Transverse colon (tissue), 4 donors: Measurements from ENCODE around the gene CAND1. TPM values are rescaled to one million over a fixed set of nuclear protein-coding genes. Genes with fewer than 3 reads are reported as not detected.

Experiments used
- DNase-seq: peaks from one replicate; pipeline ENCODE4 v3.0.0-alpha.2; 2019
- H3K27ac ChIP-seq, 4 donors: fragments of 200-600 bp; sonication (generic); 2 replicates each; pipeline ENCODE4 v1.5.1; 2016 to 2018; ENCODE audit warnings: inconsistent platforms in 4 of 4
- H3K27me3 ChIP-seq: fragments of 200-600 bp; sonication (generic); 2 replicates; pipeline ENCODE4 v1.5.1; 2017; ENCODE audit warnings: inconsistent platforms
- H3K36me3 ChIP-seq, 4 donors: fragments of 200-600 bp; sonication (generic); 2 replicates each; pipeline ENCODE4 v1.5.1; 2017 to 2019; ENCODE audit warnings: inconsistent platforms in 4 of 4
- H3K4me1 ChIP-seq, 4 donors: fragments of 200-600 bp; sonication (generic); 2 replicates each; pipeline ENCODE4 v1.5.1; 2017 to 2020; ENCODE audit warnings: inconsistent platforms in 4 of 4
- H3K4me3 ChIP-seq, 4 donors: fragments of 200-600 bp; sonication (generic); 1 replicate in 1 of 4; 2 replicates in 3 of 4; pipeline versions ENCODE4 v1.5.1 to v1.6.1; 2017 to 2019; ENCODE audit warnings: inconsistent platforms in 4 of 4
- H3K9me3 ChIP-seq, 2 donors: fragments of 200-600 bp; sonication (generic); 2 replicates each; pipeline ENCODE4 v1.5.1; 2017 to 2019; ENCODE audit warnings: inconsistent platforms in 2 of 2
- CTCF ChIP-seq, 5 experiments: fragments of 200-600 bp in 3 of 5; fragments of 450-650 bp in 2 of 5; sonication (generic) in 3 of 5; IDR thresholded peaks; 1 replicate in 2 of 5; 2 replicates in 3 of 5; pipeline ENCODE4 v1.5.1; 2016 to 2017; ENCODE audit warnings: antibody characterized with exemption in 5 of 5, inconsistent platforms in 3 of 5, mild to moderate bottlenecking in 2 of 5, moderate library complexity in 1 of 5
- EP300 ChIP-seq: sonication (generic); formaldehyde crosslinking; IDR thresholded peaks from one replicate; pipeline ENCODE4 v1.6.1; 2017; ENCODE audit warnings: antibody characterized with exemption, low read depth
- POLR2A ChIP-seq: fragments of 450-650 bp; IDR thresholded peaks from one replicate; pipeline ENCODE4 v1.6.1; 2016; ENCODE audit warnings: antibody characterized with exemption, mild to moderate bottlenecking, moderate library complexity
- POLR2AphosphoS5 ChIP-seq, 3 donors: sonication (generic); formaldehyde crosslinking; IDR thresholded peaks; one replicate each; pipeline ENCODE4 v1.6.1; 2016; ENCODE audit warnings: antibody characterized with exemption in 3 of 3
- WGBS, 2 donors: methylation state at CpG; one replicate each; pipeline ENCODE4 v1.1.5; 2018; ENCODE audit warnings: low coverage in 1 of 2; 5-methylcytosine and 5-hydroxymethylcytosine counted together
- in situ Hi-C, 4 donors: fragments of 200-750 bp; cut with MboI; loops; one replicate each; pipeline versions ENCODE4 v1.15.0 to v1.15.1; 2017; ENCODE audit warnings: low sequenced_read_pairs in 3 of 4, low pct_ligation_motif_present in 1 of 4, low pct_unique_long_range_greater_than_20kb in 1 of 4
- intact Hi-C: fragments of 100-400 bp; cut with DNase I; formaldehyde crosslinking; loops from one replicate; pipeline ENCODE4 v1.15.1; 2023; ENCODE audit warnings: low total_unique reads
- total RNA-seq, 4 donors: library from RNA; depleted of rRNA; stranded (reverse); fragments of >200 nt; gene quantifications; one replicate each; pipeline ENCODE4 v1.1.0, GENCODE V29; 2016

The CAND1 gene
- total RNA-seq, 4 donors from 2014 or later = 58.4 to 99.2 (median 83.0) TPM

- 67 to 90% methylated on average over 1 of the region's 1 CpG for WGBS, 2 donors
Observed at GRCh38 chr12:67367843-67368242, 98.7 kb downstream of the CAND1 start.

More at GRCh38 chr12:67367843-67368242, 98.7 kb downstream of the CAND1 start:
- no peaks in the 10 kb centered on the region for H3K9me3 ChIP-seq
- intact Hi-C loops = no loop called here
- TF ChIP-seq POLR2A (no peak), EP300 (no peak), CTCF (IDR thresholded peaks at IDR 0.05) (no peak), POLR2AphosphoS5 (IDR thresholded peaks at IDR 0.05) (no peak)
- in situ Hi-C loops = loop anchor here in 1 of 4 donors (25.0 kb wide), 1 partner anchor 569 kb away; no protein-coding TSS in a partner anchor
- H3K4me3 ChIP-seq = no peak overlapping the region
- no peaks in the 10 kb centered on the region for H3K4me1 ChIP-seq
- DNase-seq = no peak
- H3K27me3 ChIP-seq = no peaks in the 10 kb centered on the region
- H3K27ac ChIP-seq = no peak overlapping the region
- no peaks in the 10 kb centered on the region for H3K36me3 ChIP-seq
